ENCODE data around the gene ZW10.
"Not testable (repeated sequence)": the region's sequence is repeated elsewhere in the genome, so short reads cannot be mapped to it uniquely, and the experiment has no call there.

The ZW10 gene, protein sequence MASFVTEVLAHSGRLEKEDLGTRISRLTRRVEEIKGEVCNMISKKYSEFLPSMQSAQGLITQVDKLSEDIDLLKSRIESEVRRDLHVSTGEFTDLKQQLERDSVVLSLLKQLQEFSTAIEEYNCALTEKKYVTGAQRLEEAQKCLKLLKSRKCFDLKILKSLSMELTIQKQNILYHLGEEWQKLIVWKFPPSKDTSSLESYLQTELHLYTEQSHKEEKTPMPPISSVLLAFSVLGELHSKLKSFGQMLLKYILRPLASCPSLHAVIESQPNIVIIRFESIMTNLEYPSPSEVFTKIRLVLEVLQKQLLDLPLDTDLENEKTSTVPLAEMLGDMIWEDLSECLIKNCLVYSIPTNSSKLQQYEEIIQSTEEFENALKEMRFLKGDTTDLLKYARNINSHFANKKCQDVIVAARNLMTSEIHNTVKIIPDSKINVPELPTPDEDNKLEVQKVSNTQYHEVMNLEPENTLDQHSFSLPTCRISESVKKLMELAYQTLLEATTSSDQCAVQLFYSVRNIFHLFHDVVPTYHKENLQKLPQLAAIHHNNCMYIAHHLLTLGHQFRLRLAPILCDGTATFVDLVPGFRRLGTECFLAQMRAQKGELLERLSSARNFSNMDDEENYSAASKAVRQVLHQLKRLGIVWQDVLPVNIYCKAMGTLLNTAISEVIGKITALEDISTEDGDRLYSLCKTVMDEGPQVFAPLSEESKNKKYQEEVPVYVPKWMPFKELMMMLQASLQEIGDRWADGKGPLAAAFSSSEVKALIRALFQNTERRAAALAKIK

DNA sequence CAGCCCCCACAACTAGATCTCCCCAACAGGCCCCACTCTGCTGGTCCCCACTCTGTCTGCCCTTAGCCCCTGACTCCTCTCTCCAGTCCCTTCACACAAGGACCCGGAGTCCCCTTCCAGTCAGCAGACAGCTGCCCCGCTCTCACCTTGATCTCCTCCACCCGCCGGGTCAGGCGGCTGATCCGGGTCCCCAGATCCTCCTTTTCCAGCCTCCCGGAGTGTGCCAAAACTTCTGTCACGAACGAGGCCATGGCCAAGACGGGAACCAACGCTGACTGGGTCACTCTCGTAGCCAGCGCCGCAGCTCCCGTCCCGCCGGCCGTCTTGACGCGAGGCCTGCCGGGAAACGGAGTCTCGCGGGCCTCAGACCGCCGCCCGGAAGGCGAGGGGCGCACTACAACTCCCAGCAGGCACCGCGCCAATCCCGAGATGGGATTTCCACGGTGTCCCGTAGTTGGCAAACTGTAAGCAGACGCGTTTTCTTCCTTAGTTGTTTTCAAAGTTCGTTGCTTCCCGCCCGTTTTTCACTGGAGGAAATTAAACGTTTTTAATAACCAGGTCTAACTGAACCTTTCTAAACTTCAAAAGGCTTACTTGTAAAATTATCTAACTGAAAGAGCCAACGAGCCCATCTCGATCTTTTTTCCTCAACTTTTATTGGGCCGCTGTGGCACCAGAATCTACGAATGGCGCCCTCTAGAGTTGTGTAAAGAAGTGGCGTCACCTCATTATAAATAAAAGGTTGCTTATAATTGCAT is at the start of gene ZW10:
ZW10 (minus strand) TSS at position 277 of the 758 bp plus-strand sequence; CDS start at position 251, 26 bp downstream.
- peak; percentile 98 for DNase-seq

DNA sequence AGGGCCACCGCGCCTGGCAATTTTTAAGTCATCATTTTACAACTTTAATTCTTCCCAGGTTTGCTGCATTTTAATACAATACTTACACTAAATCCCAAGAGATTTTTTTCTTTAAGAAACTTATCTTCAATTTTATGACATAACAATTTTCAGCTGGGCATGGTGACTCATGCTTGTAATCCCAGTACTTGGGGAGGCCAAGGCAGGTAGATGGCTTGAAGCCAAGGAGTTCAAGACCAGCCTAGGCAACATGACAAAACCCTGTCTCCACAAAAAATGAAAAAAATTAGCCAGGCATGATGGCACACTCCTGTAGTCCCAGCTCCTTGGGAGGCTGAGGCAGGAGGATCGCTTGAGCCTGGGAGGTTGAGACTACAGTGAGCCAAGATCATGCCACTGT is 44.9 kb upstream of the ZW10 start:
- DNase-seq: no peak

DNA sequence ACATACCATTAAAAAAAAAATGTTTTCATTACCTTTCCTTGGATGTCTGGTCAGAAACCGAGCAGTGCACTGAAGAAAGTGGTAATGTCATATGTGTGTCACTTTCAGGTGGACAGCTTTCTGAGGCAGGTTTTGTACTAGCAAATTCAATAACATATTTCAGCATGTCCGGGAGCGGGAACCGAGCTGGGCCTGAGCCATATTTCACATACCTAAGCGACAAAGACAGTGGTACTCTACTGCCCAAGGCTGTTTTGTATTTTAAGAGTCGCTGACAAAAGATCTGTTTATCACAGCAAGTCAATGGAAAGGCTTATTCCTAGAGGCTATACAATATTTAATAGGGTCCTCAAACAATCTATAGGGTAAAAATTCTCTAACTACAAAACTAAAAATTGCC is 44.1 kb upstream of the ZW10 start:
- no peak for DNase-seq

DNA sequence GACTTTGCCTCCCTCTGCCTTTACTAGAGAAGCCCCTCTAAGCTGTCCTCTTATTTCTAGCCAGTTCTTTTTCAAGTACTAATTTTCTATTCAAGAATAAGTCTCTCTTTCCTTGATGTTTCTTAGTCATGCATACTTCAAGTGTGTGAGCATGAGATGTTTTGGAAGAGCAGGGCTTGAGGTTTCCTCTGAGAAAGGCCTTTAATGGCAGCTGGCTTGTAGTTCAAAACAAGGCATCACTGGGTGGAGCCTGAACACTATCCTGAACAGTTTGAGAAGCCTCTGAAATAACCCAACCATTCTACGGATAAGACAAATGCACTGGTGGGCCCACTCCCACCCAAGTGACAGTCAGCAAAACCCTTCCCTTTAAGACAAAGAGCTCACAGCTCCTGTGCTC is 43.7 kb upstream of the ZW10 start:
- DNase-seq: no peak

DNA sequence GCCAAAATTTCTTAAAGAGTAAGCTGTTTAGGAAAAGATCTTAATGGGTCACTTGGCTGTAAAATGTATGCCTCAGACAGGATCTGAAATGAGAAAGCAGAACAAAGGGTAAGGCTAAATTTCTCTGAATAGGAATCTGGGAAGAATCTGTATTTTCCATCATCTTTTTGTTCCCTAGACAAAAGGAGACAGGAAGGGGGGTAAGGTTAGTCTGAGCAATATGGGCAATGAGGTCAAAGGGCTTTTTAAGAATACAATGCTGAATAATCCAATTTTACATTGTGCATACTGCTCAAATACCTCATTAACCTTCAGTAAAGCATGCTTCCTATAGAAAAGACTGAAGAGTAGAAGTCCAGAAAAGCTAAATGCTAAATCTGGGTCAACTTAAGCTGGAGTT is 40.7 kb upstream of the ZW10 start:
- no peak for DNase-seq

DNA sequence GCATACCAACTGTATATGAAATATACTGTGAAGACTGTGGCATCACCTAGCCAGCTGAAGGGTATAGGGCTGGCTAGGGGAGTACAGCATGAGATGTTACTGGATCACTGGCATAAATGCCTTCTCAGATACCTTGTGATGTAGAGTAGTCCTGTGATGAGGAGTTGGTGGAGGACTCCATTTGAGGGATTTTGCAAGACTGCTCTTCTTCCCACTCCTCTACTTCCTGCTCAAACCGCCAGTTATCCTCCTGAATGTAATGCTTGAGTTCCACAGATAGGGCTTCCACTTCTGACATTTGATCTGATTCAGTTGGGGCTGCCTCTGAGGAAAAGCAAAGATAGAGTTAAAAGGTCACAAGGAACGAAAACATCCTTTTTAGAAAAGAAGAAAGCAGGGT is 35.4 kb upstream of the ZW10 start:
- no peak for DNase-seq

DNA sequence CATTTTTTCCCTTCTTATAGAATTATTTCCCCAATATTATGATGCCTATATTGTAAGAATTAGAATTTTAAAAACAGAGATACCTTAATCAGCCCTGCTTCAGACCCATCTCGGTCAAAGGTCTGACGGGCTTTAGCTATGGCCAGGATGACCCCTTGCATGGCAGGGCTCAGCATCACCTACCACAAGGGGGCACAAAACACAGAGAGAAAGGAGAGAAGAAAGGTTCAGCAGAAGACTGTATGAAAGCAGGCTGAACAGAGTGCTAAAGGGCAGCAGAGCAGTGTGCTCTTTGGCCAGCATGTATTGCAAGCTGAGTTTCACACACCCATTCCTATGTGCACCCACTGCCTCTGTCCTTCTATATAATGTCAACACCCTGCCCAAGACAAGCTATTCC is 32.9 kb upstream of the ZW10 start:
- DNase-seq: peak; percentile 62

DNA sequence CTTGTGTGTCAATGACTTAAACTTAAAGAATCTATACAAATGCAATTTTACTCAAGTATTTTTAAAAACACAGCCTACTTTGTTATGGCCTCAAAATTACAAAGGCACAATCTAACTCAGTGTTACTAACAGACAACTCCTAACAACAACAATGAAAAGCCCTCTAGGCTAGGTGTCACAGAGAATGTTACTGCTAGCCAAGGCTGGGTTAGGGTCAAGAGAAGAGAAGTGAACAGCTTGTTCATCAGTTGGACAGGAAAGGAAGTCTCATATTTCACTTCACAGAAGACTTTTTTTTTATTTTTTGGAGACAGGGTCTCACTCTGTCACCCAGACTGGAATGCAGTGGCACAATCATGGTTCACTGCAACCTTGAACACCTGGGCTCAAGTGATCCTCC is 32.1 kb upstream of the ZW10 start:
- DNase-seq: no peak

DNA sequence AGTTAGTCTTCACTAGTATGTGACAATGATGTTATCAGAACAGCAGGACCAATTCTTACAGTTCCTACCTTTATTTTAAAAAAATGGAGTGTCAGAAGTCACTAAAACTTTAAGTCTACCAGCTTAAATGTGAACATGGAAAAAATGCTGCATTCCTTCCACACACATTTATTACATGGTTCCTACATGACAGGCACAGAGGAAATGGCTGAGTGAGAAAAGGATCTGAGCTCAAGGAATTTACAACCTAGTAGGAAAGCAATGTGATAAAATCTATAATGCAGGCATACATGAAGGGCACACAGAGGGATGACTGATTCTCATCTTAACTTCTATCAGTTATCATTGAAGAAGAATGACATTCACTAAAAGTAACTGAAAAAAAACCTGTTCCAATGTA is 29.1 kb upstream of the ZW10 start:
- no peak for DNase-seq

DNA sequence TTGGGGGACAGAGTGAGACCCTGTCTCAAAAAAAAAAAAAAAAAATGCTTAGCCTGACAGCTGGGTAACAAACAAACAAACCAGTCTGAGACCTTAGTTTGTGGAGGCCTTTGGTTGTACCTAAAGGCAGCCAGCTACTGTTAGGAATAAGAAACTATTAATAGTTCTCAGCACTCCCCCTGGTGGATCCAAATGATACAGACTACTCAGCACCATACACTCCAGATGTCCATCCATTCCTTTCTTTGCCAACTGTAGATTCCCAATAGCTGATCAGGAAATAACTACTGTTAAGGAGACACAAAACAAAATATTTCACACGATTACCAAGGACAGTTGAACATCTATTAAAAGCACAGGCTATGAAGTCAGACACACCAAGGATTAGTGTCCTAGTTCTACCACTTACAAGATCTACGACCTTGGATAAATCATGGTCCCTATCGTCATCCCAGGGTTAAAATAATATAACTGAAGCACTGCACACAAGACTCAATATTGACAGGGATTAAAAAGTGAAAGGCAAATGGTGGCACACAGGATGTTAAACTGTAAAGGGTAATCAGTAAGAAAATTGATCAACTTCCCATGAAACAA is 23.3 kb upstream of the ZW10 start:
- peak; percentile 74 for DNase-seq

DNA sequence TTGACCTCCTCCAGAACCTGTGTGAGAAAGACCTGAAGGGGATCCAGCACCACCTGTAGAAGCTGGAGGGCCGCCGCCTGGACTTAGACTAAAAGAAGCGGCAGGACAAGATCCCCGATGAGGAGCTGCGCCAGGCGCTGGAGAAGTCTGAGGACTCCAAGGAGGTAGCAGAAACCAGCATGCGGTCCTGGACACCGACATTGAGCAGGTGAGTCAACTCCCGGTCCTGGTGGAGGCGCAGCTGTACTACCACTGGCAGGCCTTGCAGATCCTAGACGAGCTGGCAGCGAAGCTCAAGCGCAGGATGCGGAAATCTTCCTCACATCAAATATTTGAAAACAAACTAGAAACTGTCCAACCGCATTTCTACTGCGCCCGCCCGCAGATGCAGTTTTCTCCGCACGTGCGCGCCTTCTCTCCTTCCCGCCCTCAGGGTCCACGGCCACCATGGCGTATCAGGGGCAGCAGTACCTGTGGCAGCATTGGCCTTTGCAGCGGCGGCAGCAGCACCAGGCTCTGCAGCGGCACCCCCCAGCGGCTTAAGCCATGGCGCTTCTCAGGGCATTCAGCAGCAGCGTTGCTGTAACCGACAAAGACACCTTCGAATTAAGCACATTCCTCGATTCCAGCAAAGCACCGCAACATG is 16.3 kb upstream of the ZW10 start:
- DNase-seq: no peak

DNA sequence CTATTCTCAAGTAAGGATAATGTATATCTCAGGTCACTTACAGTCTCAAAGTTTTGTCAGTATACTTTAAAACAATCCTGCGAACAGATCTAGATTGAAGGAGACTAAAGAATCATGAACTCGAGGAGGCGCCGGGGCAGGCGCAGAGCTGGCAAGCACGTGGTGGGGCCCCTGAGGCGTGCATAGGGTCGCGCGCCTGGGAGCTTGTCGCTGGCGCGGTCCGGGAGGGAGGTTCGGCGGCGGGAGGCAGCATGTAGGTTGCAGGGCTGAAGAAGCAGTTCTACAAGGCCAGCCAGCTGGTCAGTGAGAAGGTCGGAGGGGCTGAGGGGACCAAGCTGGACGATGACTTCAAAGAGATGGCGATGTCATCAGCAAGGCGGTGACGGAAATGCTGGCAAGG is 15.5 kb upstream of the ZW10 start:
- DNase-seq: not testable (repeated sequence)

DNA sequence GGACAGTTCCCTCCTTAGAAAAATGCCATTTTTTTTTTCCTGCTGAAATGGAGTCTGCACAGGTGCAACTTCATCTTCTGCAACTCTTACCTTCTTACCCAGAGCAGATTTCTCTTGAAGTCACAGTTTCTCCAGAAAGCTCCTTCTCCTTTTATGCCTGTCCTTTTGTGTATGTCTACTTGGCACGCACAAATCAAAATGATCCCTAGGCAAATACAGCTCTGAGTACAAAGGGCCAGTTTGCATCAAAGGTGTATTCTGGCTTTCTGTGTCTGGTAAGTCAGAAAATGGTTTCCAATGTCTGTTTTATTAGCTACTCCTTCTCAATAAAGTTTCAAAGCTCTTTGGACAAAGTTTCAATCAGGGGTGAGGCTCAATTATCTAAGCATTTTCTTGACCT is 8.6 kb upstream of the ZW10 start:
- no peak for DNase-seq

DNA sequence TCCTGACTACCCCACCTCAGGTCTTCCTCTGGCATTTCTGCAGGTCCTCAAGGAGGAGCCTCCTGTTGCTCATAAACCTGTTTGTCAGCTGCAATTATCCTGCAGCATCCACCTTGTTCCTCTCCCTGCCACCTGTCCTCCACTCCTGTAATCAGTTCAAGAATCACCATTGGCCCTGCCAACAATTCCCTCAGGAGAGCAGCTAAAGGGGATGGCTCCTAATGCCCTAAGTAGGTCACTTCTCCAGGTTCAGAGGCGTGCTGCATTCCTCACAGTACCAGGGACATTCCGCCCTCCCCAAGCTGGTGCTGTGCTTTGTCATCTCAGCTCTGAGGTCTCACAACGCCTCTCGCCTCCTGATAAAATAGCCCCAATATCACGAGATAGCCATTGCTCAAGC is 8.2 kb upstream of the ZW10 start:
- DNase-seq: no peak

DNA sequence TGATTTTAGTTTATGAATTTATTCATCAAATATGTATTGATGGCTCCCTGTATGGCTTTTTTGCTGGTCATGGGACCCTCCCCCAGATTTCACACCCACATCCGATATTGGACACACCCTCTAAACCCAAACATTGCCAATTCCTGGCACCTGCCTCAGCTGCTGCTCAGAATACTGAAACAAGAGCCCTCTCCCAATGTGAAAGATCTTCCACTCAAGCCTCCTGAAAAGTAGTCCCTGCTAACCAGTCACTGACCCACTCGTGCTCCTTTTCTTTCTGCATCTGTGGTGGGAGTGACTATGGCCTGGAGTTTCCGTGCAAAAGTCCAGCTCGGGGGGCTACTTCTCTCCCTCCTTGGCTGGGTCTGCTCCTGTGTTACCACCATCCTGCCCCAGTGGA is 6.0 kb upstream of the ZW10 start, which contains the start of gene CLDN25:
CLDN25 (plus strand) TSS at position 301 of the 400 bp plus-strand sequence; CDS start at position 301, 0 bp downstream.
- DNase-seq: no peak

DNA sequence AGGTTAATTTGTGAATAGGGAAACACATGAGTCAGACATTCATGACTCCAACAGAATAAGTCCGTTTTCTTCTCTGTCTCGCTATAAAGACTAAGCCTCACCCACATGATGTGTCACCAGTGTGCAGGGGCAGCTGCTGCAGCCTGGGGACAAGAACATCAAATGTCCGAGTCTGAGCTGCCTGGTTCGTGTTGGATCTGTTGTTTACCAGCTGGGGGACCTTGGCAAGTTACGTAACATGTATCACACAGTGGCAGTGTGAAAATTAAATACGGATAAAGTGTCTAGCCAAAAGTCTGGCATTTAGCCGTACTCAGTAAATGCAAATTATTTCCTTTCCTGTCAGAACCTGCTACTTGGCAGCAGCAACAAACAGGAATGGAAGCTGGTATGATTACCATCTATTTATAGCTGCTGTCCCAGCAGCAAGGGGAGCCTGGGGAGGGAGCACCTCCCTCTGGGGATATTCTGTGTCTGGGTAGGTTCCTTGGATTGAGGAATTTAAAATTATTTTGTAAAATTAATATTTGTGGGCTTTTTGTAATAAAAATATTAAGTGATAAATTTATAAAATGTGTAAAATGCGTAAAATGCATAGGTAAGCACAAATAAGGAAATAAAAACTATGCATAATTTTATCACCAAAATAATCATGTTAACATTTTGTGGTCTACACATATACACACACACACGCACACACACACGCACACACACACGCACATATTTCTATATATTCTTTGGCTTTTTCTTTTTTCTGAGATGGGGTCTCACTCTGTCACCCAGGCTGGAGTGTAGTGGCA is 4.8 kb upstream of the ZW10 start:
- DNase-seq: no peak

DNA sequence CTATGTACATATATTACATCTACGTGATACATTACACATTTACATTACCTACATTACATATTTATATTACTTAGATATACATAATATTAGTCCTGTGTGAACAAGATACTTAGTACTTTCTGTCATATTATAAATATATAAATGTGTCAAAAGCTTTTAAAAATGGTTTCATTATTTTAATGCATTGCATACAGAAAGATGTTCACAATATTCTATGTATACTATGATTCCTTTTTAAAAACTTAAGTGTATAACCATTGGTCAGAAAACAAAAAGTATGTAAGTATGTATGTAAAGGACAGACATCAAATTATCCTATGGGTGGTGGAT is 647 bp upstream of the ZW10 start:
- no peak for DNase-seq

DNA sequence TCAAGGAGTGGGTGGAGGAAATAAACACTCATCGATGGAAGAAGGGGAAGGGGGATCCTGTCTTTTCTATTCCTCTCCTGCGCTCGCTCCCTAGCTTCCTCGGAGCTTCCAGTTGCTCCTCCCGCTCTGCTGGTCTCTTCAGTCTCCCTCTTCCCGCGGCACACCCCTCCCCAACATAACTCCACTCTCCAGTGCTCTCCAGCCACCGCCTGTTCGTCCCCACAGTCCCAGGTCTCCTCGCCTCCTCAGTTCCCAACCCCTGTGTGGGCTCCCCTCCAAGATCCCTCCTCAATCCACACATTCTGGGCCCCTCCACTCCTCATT is 438 bp downstream of the ZW10 start:
- DNase-seq: peak; percentile 46

DNA sequence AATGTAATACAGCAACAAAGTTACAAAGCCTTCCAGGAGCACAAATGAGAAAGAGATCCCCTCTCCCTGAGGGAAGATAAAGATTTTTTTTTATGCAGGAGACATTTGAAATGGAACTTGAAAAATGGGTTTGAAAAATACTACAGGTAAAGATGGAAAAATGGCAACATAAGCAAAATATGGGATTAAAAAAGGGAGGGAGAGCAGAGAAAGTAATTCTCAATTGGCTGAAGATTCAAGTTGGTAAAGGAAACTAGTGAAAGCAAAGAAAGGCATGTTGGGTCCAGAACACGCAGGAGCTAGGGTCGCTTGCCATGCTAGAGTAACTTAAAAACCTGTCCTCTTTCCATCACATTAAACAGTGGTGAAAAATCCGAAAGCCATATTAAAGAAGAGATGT is 1.5 kb downstream of the ZW10 start:
- no peak for DNase-seq

DNA sequence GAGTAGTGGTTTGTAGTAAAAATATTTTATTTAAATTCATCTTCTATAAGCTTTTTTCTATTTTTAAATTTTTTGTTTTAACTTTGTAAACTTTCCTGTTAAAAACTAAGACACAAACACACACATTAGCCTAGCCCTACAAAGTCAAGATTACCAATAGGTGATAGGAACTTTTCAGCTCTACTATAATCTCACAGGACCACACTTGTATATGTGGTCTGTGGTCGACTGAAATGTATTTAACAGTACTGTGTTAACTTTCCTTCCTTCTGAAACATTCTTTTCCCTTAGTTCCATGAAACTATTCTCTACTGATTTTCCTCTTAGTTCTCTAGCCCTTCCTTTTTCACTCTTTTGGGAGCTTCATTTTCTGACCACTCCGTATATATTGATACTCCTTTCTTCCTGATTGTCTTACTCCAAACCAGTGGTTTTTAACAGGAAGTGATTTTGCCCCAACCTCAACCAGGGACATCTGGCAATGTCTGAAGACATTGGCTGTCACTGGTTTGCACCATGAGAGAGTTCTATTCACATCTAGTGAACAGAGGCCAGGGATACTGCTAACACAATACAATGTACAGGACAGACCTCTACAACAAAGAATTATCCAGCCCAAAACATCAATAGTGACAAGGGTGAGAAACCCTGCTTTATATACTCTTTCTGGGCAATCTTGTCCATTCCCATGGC is 8.8 kb downstream of the ZW10 start:
- DNase-seq: peak; percentile 67

DNA sequence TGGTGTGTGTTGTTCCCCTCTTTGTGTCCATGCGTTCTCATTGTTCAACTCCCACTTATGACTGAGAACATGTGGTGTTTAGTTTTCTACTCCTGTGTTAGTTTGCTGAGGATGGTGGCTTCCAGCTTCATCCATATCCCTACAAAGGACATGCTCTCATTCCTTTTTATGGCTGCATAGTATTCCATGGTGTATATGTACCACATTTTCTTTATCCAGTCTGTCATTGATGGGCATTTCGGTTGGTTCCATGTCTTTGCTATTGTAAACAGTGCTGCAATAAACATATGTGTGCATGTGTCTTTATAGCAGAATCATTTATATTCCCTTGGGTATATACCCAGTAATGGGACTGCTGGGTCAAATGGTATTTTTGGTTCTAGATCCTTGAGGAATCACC is 10.5 kb downstream of the ZW10 start:
- not testable (repeated sequence) for DNase-seq
